KG1 (cell line): Measurements from ENCODE around the gene VAPA.
A peak's percentile ranks its signal among the peaks of the same experiment; 100 is the strongest.

Experiments
- DNase-seq: peaks from one replicate; lab custom pipeline; 2025; lab: John Stamatoyannopoulos, UW

VAPA gene

DNA sequence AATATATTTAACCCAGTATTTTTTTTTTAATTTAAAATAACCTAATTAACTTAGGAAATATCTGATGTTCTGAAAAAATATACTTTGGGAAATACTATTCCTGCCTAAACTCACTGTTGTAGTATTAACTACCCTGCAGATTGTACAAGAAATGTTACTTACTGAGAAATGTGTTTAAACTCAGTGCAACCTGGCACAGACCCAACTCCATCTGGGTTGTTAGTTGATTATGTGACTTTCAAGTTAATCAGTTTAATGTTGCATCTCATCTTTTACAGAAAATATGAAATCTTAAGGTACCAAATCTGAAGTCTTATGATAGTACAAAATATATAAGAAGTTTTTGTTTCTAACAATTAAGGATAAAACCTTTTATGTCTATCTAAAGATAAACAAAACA, 27.3 kb downstream of the VAPA start:
- DNase-seq, result no peak

DNA sequence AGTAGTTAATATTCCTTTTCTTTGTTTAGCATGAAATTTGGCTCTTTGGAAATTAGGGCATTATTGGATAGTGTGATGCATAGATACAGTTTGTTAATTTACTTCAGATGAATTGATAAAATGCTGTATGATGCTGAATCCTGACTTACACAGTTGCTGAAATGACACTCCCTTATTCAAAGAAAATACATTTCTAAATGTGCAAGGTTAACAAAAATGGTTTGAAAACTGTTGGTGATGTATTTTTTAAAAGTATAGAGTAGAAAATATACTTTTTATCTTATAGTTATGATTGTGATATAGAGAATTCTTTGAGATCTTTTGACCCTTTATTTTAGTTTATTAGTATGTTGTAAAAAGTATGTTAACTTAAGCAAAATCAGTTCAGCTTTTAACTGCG, 27.8 kb downstream of the VAPA start:
- no peak for DNase-seq

DNA sequence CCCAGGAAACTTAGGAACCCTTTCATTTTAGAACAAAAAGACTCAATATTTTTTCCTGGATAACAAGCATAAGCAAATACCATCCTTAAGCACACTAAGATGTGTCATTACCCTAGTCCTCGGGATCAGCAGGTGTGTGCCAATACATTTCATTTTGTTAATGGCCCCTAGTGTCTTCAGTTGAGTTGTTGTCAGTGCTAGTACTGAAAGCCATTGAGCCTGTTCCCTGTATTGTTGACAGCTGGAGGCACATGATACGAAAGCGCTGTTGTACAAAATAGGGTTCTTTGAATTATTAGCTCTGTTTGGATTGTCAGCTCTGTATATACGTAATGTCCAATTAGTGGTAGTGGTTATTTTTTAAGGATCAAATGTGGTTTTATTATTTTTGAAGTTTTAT, 29.5 kb downstream of the VAPA start:
- DNase-seq, result no peak

DNA sequence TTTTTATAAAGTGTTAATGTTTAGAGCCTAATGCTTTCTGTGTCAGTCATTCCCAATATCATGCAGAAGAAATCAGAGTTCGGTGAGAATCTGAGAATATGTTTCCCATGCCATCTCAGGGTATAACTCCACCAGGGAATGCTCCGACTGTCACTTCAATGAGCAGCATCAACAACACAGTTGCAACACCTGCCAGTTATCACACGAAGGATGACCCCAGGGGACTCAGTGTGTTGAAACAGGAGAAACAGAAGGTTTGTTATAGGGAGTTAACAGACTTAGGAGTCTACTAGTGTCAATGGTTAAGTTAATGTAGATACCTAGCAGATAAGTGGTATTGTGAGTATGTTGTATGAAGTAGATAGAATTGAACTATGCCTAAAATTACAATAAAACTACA, 31.0 kb downstream of the VAPA start:
- no peak for DNase-seq

DNA sequence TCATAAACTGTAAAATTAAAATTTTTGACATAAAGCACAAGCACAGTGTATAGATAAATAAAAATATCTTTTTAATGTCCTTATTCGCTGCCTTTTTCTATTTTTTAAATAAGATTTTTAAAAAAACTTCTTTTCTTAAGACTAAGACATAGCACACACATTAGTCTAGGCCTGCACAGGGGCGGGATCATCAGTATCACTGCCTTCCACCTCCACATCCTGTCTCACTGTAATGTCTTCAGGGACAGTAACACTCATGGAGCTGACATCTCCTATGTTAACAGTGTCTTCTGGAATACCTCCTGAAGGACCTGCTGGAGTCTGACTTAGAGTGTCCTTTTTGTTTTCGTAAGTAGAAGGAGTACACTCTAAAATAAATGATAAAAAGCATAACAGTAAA, 33.0 kb downstream of the VAPA start:
- DNase-seq, result no peak

DNA sequence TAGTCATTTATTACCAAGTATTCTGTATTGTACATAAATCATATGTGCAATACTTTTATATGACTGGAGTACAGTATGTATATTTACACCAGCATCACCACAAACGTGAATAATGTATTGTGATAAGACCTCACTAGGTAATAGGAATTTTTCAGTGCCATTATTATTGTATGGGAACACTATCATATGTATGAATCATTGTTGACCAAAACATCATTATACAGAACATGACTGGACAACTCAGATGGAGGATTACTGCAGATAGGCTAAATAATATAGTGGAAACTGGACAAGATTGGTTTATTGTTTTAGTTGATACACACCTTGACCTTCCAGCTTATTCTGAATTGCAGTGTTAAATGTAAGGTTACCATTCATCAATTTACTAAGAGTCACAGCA, 33.4 kb downstream of the VAPA start:
- no peak for DNase-seq

DNA sequence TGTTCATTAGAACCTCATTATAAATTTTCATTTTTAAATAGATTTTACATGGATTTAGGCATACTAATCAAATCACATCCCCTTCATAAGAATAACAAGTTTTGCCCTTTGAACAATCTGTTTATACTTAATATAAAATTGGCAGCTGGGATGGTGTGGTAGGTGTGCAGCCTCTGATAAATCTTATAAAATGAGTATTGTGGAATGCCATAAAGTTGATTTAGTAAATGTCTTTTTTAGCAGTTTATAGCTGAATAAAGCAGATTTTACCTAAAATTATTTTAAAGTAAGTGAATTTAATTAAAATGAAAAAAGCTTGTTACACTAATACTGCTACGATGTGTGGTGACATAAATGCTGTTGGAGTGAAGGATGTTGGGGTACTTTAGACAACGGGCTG, 35.5 kb downstream of the VAPA start:
- no peak for DNase-seq

DNA sequence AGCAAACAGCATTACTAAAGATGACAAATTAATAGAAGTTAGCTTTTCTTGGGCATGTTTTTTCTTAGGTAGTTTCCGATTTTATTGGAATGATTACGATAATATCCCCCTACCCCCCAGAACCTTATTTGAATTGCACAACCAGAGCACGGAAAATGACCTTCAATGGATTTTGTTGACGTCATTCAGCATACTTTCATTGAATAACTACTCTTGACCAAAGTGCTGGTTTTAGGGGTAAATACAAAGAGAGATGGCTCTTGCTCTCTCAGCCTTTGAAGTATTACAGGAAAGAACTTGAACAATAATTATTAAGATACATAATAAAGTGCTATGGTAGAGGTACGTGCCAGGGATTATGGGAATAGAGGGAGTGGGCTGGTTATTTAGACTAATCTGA, 36.0 kb downstream of the VAPA start:
- DNase-seq, result no peak

DNA sequence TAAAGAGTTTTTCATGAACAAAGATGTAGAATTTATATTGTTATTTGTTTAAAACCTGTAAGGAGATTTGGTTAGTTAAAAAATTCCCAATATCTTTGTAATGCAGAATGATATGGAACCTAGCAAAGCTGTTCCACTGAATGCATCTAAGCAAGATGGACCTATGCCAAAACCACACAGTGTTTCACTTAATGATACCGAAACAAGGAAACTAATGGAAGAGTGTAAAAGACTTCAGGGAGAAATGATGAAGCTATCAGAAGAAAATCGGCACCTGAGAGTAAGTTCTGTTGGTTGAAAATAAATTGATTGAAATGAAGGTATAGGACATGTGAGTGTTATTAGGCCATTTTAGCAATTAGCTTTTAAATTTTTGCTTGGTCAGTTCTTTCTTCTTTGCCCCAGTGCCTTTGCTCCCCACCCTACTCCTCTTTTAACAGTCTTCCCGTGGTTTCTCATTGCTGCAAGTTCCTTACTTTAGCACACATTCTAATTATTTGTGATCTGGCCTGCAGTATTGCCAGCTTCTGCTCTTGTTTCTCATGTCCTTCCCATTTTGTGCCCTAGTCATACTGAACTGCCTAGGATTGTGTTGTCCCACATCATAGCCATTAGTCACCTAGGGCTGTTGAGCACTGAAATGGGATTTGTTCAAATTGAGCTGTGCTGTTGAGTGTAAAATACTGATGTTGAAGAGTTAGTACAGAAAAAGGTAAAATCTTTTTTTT, 36.6 kb downstream of the VAPA start:
- DNase-seq, result no peak

DNA sequence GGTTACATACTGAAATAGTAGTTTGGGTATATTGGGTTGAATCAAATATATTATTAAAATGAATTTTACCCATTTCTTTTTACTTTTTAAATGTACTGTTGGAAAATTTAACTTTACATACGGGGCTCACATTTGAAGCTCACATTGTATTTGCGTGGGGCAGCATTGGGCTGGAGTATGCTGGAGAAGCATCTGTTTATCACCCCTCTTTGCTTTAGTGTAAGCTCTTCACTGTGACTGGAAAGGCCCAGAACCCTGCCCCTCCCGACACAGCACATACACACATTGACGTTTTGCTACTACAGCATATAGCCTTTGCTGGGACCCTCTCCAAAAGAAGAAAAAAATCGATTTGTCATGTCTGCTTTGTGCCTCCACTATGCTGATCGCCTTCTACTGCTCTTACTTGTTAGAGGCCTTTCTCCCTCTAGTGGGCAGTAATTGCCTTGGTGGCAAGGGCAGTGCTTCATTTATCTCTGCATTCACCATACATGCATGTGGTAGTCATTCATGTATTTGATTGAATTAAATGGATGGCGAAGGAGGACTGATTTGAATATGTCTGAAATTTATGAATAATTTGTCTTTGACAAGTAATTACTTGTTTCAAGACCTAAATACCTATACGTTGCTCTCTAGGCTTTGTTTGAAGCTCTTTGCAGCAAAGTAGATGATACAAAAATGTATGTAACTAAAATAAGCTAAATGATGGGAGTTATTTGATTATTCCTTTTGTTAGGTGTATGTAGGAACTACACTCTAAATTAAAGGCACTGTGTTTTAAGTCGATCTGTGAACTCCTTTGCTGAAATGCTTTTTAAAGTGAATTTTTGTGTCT, 37.4 kb downstream of the VAPA start:
- DNase-seq, result peak; percentile 33

DNA sequence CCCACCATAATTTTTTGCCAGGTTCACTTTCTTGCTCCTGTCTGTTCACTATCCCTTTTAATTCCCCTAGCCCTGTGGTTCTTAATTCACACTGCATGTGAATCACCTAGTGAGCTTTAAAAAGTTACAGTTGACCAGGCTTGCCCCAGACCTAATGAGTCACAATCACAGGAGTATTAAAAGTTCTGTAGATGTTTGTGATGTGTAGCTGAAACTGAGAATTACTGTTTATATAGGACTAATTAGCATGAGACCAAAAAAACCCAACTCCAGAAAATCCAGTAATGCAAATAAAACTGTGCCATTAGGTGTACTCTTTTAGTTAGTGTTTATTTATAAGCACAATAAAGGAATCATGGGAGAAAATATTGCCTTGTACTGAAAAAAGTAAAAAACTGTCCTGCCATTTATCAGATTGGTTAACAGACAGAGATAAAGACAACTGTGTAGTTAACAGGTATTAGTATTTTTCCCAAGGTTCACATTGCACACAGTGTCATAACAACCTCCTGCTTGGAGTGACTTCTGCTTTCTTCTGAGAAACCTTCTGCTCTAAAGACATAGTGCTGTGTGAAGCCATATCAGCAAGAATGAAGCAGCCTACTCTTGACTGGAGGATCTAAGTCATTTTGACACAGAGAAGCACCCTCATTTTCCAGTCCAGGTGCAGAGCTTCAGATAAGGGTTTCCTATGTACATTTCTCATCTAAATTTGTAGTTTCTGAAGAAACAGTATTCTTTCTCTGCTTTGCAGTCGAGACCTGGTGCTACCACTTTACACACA, 39.0 kb downstream of the VAPA start:
- DNase-seq, result no peak

DNA sequence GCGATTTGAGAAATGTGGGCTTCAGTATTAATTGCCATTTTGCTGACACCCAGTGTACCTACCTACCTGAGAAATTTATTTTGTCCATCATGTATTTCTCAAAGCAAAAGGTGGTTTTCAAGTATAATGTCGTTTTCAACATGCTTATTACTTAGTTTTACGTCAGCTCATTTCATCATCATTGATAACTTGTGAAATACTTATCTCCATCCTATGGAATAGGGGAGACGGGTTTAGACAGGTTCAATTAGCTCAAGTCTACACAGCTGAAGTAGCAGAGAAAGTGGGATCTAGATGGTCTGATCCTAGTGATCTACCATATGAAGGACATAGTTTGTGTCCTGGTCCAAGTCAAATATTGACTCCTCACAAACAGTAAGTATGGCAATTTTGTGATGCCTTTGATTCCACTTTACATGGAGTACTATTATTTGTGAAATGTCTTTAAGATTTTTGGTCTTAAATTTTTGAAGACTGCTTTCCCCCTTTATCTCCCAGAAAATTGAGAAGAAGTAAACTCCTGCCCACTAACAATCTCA, 45.1 kb downstream of the VAPA start:
- DNase-seq, result no peak

DNA sequence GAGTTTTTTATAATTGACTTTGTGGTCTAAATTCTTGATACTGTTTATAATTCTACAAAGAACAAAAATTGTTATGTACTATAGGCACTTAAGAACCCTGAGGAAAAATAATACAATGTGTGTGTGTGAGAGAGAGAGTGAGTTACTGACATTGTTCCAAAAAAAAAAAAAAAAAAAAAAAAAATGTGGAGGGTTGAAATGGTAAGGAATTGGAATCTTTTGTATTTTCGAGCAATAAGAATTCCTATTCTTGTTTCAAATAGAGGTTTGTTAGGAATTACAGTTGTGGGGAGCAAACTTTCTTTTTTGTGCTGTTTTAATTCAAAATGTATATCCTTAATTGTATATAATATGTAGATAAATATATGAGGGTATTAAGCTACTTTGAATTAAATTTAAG, 45.7 kb downstream of the VAPA start:
- no peak for DNase-seq

DNA sequence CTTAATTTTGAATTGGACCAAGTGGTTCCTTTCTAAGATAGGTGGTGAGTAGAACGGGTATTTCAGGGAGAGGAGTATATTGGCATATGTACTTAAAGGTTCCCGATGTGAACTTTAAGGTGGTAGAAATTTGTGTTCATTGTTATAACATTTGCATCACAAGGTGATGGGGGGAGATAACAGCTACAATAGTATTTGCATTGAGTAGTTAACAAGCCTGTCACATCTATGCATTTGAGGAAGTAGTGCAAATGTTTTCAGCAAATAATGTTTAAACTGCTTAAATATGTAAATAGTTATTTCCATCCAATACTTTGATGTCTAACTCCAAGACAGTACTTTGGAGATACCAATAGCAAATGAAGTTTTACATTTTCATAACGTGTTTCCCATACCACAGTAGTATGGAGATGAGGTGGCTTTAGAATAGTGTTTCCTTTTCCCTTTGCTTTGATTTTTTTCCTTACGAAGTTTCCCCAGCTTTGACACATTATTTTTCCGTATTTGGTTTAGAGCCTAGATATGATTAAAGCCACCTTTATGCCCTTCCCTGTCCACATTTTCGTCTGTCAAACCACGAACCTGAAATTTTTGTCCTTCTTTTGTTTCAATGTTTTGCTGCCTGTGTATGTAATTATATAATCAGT, 46.6 kb downstream of the VAPA start:
- DNase-seq, result no peak

DNA sequence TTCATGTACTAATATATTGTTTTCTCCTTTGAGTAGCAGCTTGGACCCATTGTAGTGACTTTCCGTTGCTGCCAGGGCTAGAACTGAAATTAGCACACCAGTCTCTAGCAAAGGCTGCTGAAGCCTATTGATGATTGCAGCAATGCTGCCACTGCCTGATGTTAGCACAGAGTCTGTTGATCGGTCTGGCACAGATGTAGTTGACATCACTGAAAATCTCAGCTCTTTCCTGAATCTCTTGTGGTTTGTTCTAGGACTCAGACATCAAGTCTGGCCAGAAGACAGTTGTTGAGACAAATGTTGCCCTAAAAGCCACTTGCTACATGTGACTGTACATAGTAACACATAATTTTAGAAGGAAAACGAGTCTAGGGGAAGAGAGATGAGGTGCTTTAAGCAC, 47.2 kb downstream of the VAPA start:
- DNase-seq, result no peak

DNA sequence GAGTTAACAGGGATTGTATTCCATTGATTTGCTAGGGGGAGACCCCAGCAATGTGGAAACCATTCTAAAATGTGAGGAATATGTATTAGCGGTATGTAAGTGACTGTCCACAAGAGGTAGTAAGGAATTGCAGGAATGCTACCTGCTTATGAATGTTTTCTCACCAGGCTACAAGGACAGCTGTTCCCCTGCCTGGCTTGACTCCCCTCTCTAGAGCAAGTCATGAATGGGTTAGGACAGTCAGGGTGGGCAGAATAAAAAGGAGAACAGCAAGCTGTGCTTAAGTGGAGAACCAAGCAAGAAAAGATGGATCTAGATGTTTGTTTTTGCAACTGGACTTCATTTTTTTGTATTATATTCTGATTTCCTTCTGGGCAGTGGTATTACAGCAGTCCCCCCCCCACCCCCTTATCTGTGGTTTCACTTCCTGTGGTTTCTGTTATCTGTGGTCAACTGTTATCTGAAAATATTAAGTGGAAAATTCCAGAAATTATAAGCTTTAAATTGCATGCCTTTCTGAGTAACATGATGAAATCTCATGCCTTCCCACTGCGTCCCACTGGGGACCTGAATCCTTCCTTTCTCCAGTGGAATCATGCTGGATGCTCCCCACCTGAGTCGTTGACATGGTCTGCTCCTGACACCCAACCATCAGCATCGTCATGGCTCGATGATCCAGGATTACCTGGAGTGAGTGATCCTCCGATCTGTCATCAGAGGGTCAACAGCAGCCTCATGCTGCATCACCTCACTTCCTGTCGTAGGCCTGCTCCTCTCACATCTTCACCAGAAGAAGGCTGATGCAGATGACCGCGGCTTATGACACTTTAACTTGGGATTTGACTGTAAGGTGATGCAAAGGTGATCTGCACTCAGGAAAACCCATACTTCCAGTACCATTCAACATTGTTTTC, 52.2 kb downstream of the VAPA start:
- no peak for DNase-seq

DNA sequence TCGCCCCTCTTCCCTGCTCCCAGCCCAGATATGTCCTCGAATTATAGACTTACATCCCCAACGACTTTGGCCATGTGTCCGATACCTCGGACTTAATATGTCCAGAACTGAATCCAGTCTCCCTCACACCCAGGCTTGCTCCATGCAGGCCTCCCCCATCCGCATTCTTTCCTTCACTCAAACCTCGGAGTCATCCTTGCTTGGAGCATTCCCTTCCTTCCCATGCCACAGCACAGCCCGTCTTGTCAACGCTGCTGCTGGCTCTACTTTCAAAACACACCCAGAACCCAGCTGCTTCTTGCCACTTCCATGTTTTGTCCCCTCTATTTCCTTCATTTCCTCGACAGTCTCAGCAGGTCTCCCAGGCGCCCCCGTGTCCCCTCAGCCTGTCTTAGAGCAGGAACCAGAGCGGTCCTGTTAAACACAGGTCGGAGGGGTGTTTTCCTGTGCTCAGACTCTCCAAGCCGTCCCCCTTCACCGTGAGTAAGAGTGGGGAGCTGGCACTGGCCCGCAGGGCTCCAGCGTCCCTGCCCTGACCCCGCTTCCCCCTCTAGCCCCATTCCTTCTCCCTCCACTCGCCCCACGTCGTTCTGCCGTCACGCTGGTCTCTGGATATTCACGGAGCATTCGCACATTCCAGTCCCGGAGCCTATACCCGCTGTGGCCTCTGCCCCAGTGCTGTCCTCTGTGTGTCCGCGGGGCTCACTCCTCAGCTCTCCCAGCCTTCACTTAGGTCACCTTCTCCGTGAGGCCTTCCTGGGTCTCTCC, 54.4 kb downstream of the VAPA start:
- DNase-seq, result no peak

DNA sequence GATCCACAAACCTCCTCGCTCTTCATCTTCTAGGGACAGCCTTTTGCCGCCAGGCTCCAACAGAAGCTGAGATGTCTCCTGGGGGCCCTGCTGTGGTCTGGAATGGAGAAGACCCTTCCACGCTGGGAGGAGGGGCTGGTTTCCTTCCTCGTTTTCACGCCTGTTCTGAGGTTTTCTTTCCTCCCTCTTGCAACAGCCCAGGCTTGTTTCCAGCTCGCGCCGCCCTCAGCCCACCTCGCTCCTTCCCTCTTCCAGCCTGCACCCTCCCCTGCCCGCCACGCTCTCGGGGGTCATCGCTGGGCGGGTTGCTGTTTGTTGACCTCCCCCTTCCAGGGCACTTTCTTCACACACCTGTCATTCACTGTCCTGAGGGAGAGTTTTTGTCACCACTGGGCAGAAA, 55.4 kb downstream of the VAPA start:
- DNase-seq, result no peak

DNA sequence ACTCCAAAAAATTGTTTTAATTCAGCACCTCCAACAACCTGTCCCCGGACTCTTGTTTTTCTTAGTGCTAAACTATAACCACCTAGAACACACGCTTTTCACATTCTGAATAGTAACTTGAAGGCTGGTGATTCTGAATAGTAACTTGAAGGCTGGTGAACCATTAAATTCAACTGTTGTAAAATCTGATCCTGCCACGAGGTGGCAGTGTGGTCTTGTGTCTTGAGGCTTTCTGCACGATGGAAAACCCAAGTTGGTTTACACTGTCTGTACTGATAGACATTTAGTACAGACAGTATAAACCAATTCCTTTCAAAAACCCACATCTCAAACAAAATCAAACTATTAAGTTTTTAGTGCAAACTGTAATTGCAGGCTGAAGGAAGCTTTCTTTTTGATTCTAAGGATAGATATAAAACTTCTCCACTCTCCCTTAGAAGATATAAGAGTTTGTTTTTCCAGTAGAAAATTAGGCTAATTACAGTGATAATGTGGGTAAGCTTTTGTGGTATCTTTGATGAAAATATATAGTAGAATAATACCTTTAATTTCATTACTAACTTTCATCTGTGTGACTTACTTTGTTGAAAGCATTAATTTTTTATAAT, 57.6 kb downstream of the VAPA start:
- peak; percentile 85 for DNase-seq

DNA sequence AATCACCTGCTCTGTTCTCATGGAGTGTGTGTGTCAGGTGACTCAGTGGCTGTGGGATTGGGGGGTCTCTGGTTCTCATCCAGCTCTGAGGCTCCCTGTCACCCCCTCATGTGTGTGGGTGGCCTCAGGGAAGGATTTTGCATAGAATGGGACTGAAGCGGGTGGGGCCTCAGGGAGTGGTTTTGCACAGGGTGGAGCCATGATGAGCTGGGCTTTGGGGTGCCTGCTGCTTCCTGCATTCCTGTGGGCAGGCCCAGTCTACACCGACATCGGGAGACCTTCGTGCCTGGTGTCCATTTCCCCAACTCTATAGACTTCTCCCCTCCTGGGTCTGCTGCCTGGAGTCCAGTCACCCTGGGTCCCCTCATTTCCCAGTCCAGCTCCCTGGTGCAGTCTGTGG, 59.7 kb downstream of the VAPA start:
- no peak for DNase-seq
